ENCODE measurements around the gene NPY. TPM values are rescaled to one million over a fixed set of nuclear protein-coding genes. Genes with fewer than 3 reads are reported as not detected.

Gene NPY
- total RNA-seq, 1 experiment from 2014 or later: not detected

DNA sequence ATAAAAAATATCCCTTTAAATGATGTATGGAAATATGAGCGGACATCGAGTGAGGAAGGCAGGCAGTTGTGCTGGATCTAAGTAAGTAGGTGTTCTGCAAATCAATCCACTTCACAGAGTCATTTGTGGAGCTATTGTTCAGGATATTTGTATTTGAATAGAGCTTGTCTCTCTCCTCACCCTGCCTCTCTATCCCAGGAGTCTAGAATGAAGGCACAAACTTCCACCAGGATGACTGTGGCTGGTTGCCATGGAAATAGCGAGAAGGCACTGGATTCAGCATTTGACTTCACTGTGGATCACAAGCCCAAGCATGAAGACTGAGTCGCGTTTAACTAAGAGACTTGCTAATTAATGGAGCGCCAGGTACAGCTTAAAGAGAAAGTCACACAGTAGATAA, 53.2 kb downstream of the NPY start:
- no peak overlapping the region for H3K27ac ChIP-seq (ENCODE audit: insufficient read length, low read depth, low read length)
- H3K23ac ChIP-seq (ENCODE audit: insufficient read length, low read depth, low read length): no peak overlapping the region
- H2BK120ac ChIP-seq (ENCODE audit: low read depth, low read length, poor library complexity, severe bottlenecking): no peak overlapping the region
- no peak overlapping the region for H2BK20ac ChIP-seq (ENCODE audit: low read depth, low read length, poor library complexity, severe bottlenecking)
- no peak overlapping the region for H4K8ac ChIP-seq (replicated peaks; ENCODE audit: insufficient read length, low read depth, low read length)
- no peak overlapping the region for H3K18ac ChIP-seq (ENCODE audit: insufficient read length, low read depth, low read length)
- no peak overlapping the region for H4K5ac ChIP-seq (ENCODE audit: insufficient read length, low read depth, low read length)
- peaks cover 11% of the 10 kb centered on the region; the same call in 1 of the 2 replicates for H3K27me3 ChIP-seq (ENCODE audit: insufficient read depth, low read length)
- H3K79me1 ChIP-seq (ENCODE audit: insufficient read depth, low read depth, low read length, poor library complexity, severe bottlenecking): no peaks in the 10 kb centered on the region
- H3T11ph ChIP-seq (ENCODE audit: low read length): no peak overlapping the region
- WGBS (ENCODE audit: extremely low coverage, insufficient read length, low lambda C conversion rate): no CpG with 5 or more reads among the region's 6 CpGs
- Mint-ChIP-seq H3K9me3 (peaks cover 4 to 5% of the 10 kb centered on the region in 2 experiments; a peak in 4 of 5 replicates), H3K36me3 (ENCODE audit: insufficient read depth in 1 of 3, low read depth in 3 of 3) (peaks cover 11 to 15% (median 11%) of the 10 kb centered on the region in 3 experiments), H3K4me1 (peaks cover 30 to 32% of the 10 kb centered on the region in 2 experiments), H3K4me3 (peak overlapping the region; percentile 34 to 60; a peak in 4 of 5 replicates), H3K27ac (no peak overlapping the region), H3K27me3 (ENCODE audit: low read depth) (no peaks in the 10 kb centered on the region; the same call in none of the 2 replicates)
- TF ChIP-seq, protein P1, sequence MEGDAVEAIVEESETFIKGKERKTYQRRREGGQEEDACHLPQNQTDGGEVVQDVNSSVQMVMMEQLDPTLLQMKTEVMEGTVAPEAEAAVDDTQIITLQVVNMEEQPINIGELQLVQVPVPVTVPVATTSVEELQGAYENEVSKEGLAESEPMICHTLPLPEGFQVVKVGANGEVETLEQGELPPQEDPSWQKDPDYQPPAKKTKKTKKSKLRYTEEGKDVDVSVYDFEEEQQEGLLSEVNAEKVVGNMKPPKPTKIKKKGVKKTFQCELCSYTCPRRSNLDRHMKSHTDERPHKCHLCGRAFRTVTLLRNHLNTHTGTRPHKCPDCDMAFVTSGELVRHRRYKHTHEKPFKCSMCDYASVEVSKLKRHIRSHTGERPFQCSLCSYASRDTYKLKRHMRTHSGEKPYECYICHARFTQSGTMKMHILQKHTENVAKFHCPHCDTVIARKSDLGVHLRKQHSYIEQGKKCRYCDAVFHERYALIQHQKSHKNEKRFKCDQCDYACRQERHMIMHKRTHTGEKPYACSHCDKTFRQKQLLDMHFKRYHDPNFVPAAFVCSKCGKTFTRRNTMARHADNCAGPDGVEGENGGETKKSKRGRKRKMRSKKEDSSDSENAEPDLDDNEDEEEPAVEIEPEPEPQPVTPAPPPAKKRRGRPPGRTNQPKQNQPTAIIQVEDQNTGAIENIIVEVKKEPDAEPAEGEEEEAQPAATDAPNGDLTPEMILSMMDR (conservative IDR thresholded peaks at IDR 0.05): no peak
- H3K4ac ChIP-seq (ENCODE audit: low read depth, low read length): no peak overlapping the region
- no peak overlapping the region for H3K56ac ChIP-seq (ENCODE audit: insufficient read length, low read depth, low read length)
- no peak overlapping the region for H2BK5ac ChIP-seq (ENCODE audit: insufficient read length, low read length)
- H3K9ac ChIP-seq (ENCODE audit: extremely low read depth, insufficient read length, low read length): no peak overlapping the region
- peaks cover 4% of the 10 kb centered on the region for H3K9me3 ChIP-seq (ENCODE audit: control insufficient read depth, low read depth, low read length)
- no peak overlapping the region for H2AK5ac ChIP-seq (ENCODE audit: insufficient read length, low read length)
- H4K20me1 ChIP-seq (ENCODE audit: control insufficient read depth, insufficient read depth, insufficient read length): no peaks in the 10 kb centered on the region
- no peaks in the 10 kb centered on the region for H3K79me2 ChIP-seq (ENCODE audit: insufficient read depth, low read length)
- no peaks in the 10 kb centered on the region for H3K23me2 ChIP-seq (ENCODE audit: insufficient read length, low read depth, low read length, poor library complexity, severe bottlenecking)
- no peak overlapping the region for H2BK15ac ChIP-seq (ENCODE audit: low read depth, low read length)
- no peak overlapping the region for H2BK12ac ChIP-seq (ENCODE audit: insufficient read length, low read depth, low read length)
- H4K91ac ChIP-seq (ENCODE audit: insufficient read length, low read depth, low read length): no peak overlapping the region
- H2AFZ ChIP-seq (ENCODE audit: low read length): no peak overlapping the region
- H3K4me1 ChIP-seq (ENCODE audit: insufficient read depth, low read length): peaks cover 10% of the 10 kb centered on the region
- H3K4me2 ChIP-seq (ENCODE audit: insufficient read depth, insufficient read length, low read length): peak overlapping the region; percentile 25
- no peak overlapping the region for H3K14ac ChIP-seq (ENCODE audit: insufficient read depth, low read length)
- peak; percentile 84 for DNase-seq

All from H9 (cell line).